NCI-H460 (cell line): ENCODE data around the gene CDADC1. TPM values are rescaled to one million over a fixed set of nuclear protein-coding genes. Genes with fewer than 3 reads are reported as not detected.

Experiments used
- total RNA-seq: library from RNA; depleted of rRNA; stranded (reverse); fragments of >200 nt; shearing (Covaris generic); gene quantifications from 2 replicates; pipeline ENCODE4 v1.2.3, GENCODE V29; 2014; rRNA removed

CDADC1 gene
- total RNA-seq, 1 experiment from 2014 or later, result 9.4 TPM

Other genes starting within 250 kb of the CDADC1 start
- gene MLNR, start 27.6 kb upstream of the CDADC1 start, total RNA-seq, result not detected in 2 replicates
- 5.7 and 6.7 TPM in 2 replicates for gene CAB39L, start 196.1 kb downstream of the CDADC1 start, total RNA-seq
- 7.3 and 8.1 TPM in 2 replicates for gene SETDB2, start 196.3 kb downstream of the CDADC1 start, total RNA-seq
- 9.2 and 9.4 TPM in 2 replicates for gene PHF11, start 248.0 kb downstream of the CDADC1 start, total RNA-seq